ENCODE measurements around the gene CCDC187.

The CCDC187 gene

DNA sequence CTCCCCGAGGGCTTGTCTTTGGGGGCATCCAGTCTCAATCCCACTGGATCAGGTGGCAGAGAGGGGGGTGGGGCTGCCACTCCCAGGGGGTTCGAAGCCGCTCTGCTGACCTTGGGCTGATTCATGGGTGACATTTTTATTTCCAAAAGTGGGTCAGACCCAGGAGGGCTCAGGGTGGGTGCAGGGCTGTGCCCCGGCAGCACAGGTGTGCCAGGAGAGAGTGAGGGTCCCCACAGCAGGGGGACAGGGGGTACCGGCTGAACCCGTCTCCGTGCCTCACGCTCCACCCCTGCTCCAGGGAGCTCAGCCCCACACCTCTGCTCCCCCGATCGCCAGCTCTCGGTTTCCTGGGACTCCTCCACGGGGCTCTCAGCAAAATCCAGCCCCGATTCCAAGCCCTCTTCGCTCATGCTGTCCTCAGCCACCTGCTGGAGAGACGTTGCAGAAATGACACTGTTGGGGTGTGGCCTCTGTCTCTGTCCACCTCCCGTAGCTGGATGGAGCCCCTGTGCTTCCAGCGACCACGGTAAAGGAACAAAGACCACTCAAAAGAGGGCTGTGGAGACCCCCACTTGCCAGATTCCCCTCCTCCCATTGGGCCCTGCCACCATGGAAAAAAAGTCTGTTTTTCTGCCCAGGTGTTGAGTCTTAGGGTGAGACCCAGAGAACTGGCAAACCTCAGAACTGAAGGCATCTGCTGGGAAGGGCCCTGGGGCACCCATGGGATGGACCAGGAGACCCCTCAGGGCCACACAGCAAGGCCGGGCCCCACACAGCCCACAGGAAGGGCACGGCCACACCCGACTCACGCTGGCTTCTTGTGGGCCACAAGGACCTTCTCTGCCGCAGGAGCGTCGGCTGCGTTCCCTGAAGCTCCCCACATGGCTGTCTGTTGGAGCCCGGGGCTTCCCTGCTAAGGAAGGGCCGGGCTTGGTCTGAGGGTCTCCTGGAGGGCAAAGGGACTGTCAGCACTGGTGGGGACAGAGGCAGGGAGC is 47.7 kb downstream of the CCDC187 start:
- DNase-seq = no peak

DNA sequence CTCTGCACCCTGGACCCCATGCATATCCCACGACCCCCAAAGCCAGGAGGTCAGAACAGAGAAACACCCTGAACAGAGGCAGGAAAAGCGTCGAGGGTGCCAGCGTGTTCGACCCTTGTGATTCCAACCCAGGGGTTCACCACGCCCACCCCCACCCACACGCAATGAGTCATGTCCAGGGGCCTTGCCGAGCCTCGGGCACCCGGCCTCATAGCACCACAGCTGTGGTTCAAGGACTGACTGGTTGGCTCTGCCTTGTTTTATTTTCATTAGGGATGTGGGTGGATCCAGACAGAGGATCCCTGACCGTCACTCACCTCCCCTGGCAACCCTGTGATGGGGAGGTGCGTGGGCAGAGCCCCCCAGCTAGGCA is 48.7 kb downstream of the CCDC187 start:
- no peak for DNase-seq

DNA sequence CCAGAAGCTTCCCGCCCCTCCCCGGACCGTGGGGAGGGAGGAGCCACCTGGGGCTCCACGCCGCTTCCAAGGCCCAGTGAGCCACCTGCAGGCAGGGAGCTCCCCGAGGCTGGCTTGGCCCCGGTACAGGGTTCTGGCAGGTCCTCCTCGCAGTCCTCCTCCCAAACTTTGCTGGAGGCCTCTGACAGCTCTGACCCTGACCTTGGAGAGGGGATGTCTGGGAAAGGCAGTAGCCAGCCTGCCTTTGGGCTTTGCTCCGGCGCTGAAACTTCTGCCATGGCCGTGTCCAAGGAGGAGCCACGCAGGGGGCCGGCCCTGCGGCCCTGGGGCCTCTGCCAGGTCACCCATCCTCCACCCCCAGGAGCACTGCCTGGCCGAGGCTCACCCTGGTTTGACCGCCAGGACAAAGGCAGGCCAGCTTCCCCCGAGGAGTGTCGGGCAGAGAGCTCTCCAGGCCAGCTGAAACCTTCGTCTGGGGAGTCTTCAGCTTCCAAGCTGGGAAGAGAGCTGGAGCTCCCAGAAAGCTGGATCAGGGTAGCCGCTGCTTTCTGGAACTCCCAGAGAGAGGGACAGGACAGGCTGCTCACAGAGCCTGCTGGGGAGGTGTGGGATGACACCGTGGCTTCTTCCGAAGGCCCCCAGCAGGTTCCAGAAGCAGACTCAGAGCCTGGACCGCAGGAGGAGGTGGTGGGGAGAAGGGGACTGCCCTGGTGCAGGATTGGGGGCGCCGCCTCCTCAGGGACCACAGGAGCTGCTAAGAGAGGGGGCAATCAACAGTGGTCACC is 49.3 kb downstream of the CCDC187 start:
- DNase-seq = no peak

DNA sequence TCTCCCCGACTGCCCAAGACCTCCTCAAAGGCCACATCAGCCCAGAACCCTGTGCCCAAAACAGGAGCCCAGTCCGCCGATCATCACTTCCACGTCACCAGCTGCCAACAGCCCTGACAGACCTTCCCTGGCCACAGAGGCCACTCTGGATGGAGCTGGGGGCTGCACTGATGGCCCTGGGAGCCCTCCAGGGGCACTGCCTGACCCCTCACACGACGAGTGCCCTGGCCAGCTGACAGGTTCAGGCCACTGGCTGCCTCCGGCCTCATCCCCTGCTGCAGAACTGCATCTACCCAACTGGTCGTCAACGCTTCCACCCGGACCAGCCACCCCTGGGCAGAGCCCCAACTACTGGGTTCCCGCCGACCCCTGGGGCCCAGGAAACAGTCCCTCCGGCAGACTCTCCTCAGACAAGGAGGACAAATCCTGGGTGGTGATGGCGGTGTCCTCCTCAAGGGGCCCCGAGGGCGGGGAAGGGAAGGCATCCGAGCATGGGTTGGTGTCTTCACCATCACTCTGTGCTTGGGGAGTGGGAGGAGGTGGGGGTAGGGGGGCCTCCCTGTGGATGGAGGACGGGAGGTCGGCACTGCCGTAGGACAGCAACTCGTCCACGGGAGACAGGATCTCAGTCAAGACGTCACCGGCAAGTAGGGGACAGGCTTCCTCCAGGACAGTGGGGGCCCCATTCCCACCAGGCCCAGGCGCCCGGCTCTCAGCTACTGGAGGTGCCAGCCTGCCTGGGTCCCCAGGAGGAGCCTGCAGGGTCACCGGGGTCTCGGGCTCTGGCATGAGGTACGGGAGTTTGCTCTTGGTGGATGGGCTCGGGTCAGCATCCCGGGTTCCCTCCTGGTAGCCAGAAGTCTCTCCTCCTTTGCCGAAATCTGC is 50.4 kb downstream of the CCDC187 start:
- DNase-seq = no peak

DNA sequence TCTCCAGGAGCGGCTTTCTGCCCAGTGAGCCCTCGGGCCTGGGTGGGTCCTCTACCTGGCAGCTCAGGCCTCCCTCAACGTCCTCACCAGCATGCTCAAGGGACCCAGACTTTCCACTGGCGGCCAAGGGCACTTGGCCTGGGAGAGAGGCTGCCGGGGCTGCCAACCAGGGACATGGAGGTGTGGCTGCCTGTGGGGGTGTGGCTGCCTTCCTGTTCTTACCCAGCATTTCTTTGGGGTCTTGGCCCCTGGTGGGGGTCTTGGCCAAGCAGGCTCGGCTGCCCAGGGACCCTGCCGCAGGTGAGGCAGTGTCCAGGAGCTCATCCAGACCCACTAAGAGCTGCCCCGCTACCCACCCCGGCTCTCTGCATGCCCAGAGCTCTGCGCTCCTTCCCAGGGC is 51.0 kb downstream of the CCDC187 start:
- no peak for DNase-seq

DNA sequence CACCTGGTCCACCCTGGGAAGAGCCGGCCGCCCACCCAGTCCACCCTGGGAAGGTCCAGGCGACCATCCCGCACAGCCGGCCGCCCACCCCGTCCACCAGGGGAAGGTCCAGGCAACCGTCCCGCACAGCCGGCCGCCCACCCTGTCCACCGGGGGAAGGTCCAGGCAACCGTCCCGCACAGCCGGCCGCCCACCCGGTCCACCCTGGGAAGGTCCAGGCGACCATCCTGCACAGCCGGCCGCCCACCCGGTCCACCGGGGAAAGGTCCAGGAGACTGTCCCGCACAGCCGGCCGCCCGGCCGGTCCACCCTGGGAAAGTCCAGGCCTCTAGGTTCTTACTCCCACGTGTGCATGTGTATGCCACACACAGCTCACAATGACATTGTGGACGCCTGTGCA is 51.6 kb downstream of the CCDC187 start:
- no peak for DNase-seq

DNA sequence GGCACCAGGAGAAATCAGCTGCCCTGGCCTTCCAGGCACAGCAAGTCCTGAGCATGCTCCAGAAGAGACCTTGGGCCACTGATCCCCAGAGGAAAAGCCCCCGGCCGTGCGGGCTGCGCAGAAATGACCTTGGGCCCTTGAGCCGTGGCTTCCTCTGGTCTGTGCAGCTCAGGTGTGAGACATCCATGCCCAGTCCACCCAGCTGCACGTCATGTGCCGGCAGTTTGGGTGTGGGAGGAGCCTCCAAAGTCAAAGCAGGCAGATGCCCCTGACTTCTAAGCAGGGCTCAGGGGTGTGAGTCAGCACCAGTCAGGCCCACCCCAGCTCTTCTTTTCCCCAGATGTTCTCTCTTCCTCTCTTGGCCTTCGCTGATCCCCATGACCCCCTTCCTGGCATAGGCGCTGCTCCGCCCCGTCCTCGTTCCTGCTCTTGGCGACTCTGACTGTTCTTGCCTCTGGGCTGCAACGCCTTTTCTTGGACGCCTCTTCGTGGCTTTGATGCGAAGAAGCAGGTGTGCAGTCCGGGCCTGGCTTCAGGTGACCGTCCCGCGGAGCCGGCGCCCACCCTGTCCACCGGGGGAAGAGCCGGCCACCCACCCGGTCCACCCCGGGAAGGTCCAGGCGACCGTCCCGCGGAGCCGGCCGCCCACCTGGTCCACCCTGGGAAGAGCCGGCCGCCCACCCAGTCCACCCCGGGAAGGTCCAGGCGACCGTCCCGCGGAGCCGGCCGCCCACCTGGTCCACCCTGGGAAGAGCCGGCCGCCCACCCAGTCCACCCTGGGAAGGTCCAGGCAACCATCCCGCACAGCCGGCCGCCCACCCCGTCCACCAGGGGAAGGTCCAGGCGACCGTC is 52.4 kb downstream of the CCDC187 start:
- DNase-seq = no peak

DNA sequence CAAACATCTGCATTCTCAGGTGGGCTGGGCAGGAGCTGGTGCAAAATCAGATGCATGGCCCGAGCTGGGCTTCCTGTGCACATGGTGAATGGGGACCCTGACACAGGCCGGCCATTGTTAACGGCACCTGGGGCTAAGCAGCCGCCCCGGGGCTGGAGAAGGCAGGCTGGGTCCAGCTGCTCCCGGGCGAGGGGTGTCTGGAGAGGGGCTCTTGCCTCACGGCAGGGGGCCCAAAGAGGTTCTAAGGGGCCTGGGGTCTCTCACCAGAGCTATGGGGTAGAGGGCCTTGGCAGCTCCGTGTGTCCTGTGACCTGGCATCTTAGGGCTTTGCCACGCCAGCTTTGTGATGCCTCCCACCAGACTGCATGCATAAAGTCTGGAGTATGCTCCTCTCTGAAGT is 53.2 kb downstream of the CCDC187 start:
- DNase-seq = no peak

DNA sequence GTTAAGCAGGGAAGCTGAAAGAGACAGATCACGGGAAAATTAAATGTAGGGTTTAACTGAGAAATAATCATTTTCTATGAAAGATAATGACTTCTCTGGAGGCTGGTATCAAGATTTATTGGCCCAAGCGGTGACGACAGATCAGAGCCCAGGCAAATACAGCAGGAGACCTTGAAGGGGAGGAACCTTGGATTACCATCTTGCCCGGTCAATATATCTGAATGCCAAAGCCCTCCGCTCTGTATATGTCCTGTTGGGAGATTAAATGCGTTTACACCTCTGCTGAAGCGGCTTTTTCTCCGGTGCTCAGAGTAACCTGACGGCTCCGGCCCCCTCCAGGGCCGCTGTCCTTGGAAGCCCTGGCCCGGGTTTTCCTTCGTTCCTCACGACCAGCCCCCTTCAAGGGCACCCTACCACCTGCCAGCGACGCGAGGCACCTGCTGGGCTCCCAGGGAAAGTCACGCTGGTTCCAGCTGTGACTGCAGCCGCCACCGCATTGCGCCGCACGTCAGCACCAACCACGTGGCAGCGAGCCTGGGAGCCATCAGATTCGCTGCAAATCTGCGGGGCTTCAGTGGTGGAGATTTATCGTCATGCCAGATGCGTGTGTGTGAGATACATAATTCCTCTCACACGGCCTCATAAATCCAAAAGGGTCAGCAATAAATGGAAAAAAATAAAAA is 53.9 kb downstream of the CCDC187 start:
- no peak for DNase-seq

DNA sequence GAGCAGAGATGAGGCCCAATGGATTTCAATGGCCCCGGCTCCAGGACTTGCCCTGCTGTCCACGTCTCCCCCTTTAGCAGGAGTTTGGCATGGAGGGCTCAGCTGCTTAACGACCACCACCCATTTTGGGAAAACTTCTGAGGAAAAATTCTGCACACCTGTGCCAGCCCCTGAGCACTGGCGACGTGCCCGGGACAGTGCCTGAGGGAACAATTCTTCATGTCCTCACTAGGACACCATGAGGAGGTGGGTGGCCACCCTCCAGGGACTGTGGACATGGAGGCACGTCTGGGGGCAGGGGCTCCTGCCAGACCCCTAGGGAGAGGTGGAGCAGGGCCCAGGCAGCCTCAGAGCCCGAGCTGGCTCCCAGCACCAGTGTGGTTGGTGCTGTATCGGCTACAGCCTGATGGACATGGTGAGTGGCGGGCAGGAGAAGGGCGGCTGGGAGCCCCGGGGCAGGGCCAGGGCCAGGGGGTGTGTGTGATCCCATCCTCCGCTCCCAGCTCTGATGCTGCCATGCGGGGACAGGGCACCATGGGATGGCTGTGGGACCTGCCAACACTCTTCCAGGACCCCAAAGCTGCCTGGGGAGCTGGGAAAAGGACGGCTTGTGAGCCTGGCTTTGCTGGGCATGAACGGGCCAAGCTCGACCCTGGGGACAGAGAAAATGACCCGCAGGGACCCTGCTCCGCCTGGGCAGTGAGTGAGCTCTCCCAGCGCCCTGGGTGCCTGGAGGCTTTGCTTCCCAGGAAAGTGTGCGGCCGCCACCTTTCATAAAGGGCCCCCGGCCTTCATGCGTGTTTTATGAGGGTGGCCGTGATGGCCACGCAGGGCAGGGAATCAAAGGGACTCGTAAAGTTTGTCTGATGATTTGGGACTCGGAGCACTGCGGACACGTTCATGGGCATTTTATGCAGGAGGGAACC is 54.7 kb downstream of the CCDC187 start:
- DNase-seq = no peak

DNA sequence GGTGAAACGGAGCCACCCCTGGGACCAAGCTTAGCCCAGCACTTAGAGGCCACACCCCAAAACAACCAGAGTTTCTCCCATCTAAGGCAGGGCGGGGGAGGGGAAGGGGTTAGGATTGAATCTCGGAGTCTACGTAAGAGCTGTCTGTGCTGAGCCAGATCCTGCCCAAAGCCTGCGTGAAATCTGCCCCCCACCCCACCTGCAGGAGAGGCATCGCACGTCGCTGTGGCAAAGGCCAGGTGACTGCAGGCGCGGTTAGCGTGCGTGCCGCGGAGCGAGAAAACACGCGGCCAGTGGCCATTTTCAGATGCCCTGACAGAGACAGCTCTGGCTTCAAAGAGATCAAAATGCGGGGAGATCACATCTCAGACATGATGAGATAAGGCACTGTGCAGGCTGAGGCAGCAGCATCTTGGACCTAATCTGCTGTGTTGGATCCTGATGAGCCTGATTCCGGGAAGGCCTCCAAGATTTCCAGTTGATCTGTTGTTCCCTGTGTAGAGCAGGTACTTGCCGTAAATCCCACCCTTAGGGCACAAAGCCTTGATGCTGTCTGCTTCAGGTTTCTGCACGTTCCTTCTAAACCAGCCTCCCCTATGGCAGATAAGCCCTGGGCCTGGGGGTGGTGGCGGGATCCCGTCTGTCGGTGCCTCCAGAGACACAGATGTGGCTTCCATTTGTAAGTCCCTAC is 55.8 kb downstream of the CCDC187 start:
- DNase-seq = no peak

DNA sequence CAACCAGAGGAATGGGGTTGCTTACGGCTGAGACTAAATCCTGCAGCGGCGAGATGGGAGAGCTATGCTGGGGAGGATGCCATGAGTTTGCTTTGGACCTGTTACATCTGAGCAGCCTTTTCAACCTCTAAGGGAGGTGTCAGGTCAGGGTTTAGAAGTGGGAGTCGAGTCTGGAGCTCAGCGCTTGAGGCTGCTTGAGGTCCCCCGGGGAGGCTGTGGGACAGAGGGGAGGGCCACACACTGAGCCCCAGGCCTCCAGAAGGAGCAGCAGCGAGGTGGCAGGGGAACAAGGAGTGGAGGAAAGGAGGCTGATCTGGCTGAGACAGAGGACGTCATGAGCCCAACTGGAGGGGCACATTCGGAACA is 56.4 kb downstream of the CCDC187 start:
- no peak for DNase-seq

DNA sequence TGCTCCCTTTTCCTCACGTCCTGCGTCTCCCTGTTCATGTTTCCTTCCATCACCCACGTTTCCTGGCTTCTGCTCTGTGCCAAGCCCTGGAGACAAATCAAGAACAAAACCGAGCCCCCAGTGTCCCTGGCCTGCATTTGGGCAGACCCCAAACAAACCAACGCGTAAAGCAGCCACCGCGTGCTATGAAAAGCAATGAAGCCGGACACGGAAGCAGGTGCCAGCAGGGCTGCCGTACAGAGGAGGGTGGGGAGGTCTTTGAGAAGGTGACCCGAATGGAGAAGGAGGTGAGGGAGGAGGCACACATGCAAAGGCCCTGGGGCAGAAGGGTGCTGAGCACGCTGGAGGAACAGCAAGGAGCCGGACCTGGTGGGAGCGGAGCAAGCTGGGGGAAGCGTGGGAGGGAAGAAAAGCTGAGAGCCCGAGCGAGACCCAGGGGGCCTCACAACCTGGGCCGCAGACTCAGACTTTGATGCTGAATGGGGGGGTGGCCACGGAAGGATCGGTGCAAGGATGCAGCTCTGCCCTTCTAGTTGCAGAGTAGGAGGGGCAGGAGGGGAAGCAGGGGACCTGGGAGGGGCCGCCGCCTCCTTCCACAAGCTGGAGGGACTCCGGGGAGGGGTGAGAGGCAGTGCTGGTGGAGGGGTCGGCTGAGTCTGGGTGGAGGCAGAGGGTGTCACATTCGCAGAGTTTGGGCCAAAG is 56.9 kb downstream of the CCDC187 start:
- no peak for DNase-seq

DNA sequence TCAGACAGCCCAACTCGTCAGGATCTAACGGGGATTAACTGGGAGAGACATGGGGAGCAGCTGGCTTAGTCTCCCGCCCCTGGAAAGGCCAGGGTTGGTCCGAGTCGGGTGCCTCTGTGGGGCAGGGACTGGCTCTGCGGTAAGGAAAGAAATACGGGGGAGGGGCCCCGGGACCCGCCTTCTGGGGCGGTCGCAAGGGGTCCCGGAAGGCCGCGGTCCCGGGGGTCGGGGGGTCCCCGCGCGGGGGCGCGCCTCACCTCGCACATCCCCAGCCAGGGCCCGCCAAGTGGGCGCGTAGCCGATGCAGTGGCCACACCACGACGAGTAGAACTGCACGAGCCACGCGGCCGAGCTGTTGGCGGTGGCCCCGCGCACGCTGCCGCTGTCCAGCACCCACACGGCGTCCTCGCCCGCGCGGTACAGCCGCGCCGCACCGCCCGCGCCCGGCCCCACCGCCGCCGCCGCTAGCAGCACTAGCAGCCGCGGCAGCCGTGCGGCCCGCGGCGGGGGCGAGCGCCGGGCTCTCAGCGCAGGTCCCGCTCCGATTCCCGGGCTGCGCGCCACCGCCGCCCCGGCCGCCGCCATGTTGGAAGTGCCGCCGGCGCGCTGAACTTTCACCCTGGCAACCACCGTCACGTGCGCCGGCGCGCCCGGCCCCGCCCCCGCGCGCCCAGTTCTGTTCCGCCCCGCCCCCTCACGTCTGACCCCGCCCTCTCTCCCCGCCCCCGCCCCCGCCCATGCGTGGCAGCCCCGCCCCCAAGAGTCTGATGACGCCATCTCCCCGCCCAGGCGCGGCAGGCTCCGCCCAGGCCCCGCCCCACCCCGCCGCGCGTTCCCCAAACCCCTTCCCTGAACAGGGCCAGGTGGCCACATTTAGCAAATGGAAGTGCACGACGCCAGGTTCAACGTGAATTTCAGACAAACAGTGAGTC is 58.4 kb downstream of the CCDC187 start, which contains the start of gene QSOX2:
TSS of gene QSOX2 (minus strand) at position 594 of the 932 bp plus-strand sequence. CDS start at position 585, 9 bp downstream.
- peak in 54 of 56 donors; percentile 39 to 94 (median 82) for DNase-seq

DNA sequence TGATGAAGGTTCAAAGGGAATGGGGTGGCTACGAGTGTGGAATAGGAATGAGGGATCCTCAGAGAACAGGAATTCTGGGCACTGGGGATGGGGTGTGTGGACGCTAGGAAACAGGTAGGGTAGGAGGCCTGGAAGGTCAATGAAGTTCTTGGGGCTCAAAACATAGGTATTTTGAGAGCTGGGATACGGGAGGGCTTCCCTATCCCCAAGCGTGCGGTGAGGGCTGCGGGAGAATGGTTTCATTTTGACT is 59.0 kb downstream of the CCDC187 start:
- DNase-seq = no peak

Measured in nucleus accumbens (tissue), 56 donors.